ENCODE results near the gene RPTOR.

Gene RPTOR

GRCh38 chr17:80830020-80830780 lies 285.6 kb downstream of the RPTOR start:
- Histone ChIP-seq H2AFZ (ENCODE audit: low read length) (no peak overlapping the region), H3K79me2 (ENCODE audit: insufficient read depth, low read length) (no peaks in the 10 kb centered on the region), H3K27ac (ENCODE audit: low read depth, low read length, poor library complexity, severe bottlenecking) (no peak overlapping the region), H3K36me3 (ENCODE audit: insufficient read depth, low read length) (peaks cover 88% of the 10 kb centered on the region), H3F3A (ENCODE audit: insufficient read depth, low read length) (no peaks in the 10 kb centered on the region), H3K9ac (ENCODE audit: low read length) (no peak overlapping the region), H3K4me2 (ENCODE audit: low read length) (no peak overlapping the region), H3K4me3 (ENCODE audit: low read depth, low read length, poor library complexity, severe bottlenecking) (no peak overlapping the region), H4K20me1 (ENCODE audit: insufficient read depth, low read length) (no peaks in the 10 kb centered on the region), H3K4me1 (ENCODE audit: insufficient read depth, low read length, severe bottlenecking) (peaks cover 23% of the 10 kb centered on the region), H3K9me3 (ENCODE audit: low read length) (no peaks in the 10 kb centered on the region), H3K27me3 (ENCODE audit: insufficient read depth, low read length) (no peaks in the 10 kb centered on the region), H3K9me2 (ENCODE audit: low read depth, low read length) (no peaks in the 10 kb centered on the region)
- TF ChIP-seq CTCF (IDR thresholded peaks at IDR 0.05; ENCODE audit: low read length) (no peak), EZH2 (IDR thresholded peaks at IDR 0.05; ENCODE audit: borderline replicate concordance, low read length) (no peak)

- no peaks in the 10 kb centered on the region for H3F3A ChIP-seq (ENCODE audit: insufficient read depth, low read length)
- H3K36me3 ChIP-seq (ENCODE audit: insufficient read depth, low read length), result peaks cover 88% of the 10 kb centered on the region
- H3K79me2 ChIP-seq (ENCODE audit: insufficient read depth, low read length), result no peaks in the 10 kb centered on the region
- H3K9me2 ChIP-seq (ENCODE audit: low read depth, low read length), result no peaks in the 10 kb centered on the region
- no peak overlapping the region for H2AFZ ChIP-seq (ENCODE audit: low read length)
- peaks cover 23% of the 10 kb centered on the region for H3K4me1 ChIP-seq (ENCODE audit: insufficient read depth, low read length, severe bottlenecking)
- TF ChIP-seq EZH2 (IDR thresholded peaks at IDR 0.05; ENCODE audit: borderline replicate concordance, low read length) (no peak), CTCF (IDR thresholded peaks at IDR 0.05; ENCODE audit: low read length) (no peak)
- peak overlapping the region; percentile 80 for H3K27ac ChIP-seq (ENCODE audit: low read depth, low read length, poor library complexity, severe bottlenecking)
- H3K9ac ChIP-seq (ENCODE audit: low read length), result no peak overlapping the region
- no peaks in the 10 kb centered on the region for H3K27me3 ChIP-seq (ENCODE audit: insufficient read depth, low read length)
- H4K20me1 ChIP-seq (ENCODE audit: insufficient read depth, low read length), result no peaks in the 10 kb centered on the region
- no peak overlapping the region for H3K4me3 ChIP-seq (ENCODE audit: low read depth, low read length, poor library complexity, severe bottlenecking)
- H3K9me3 ChIP-seq (ENCODE audit: low read length), result no peaks in the 10 kb centered on the region
- H3K4me2 ChIP-seq (ENCODE audit: low read length), result peak overlapping the region; percentile 56; the same call in 1 of the 2 replicates
These were observed 286.9 kb downstream of the RPTOR start for GRCh38 chr17:80831491-80831890.

GRCh38 chr17:80832266-80832676 lies 287.6 kb downstream of the RPTOR start:
- Histone ChIP-seq H3K9ac (ENCODE audit: low read length) (peak overlapping the region; percentile 49; the same call in 1 of the 2 replicates), H3K27ac (ENCODE audit: low read depth, low read length, poor library complexity, severe bottlenecking) (peak overlapping the region; percentile 80), H3K4me3 (ENCODE audit: low read depth, low read length, poor library complexity, severe bottlenecking) (peak overlapping the region; percentile 28), H3K9me2 (ENCODE audit: low read depth, low read length) (no peaks in the 10 kb centered on the region), H3K9me3 (ENCODE audit: low read length) (no peaks in the 10 kb centered on the region), H3K79me2 (ENCODE audit: insufficient read depth, low read length) (no peaks in the 10 kb centered on the region), H3K36me3 (ENCODE audit: insufficient read depth, low read length) (peaks cover 88% of the 10 kb centered on the region), H3K27me3 (ENCODE audit: insufficient read depth, low read length) (no peaks in the 10 kb centered on the region), H2AFZ (ENCODE audit: low read length) (no peak overlapping the region), H3K4me2 (ENCODE audit: low read length) (peak overlapping the region; percentile 56), H4K20me1 (ENCODE audit: insufficient read depth, low read length) (no peaks in the 10 kb centered on the region), H3K4me1 (ENCODE audit: insufficient read depth, low read length, severe bottlenecking) (peaks cover 23% of the 10 kb centered on the region), H3F3A (ENCODE audit: insufficient read depth, low read length) (no peaks in the 10 kb centered on the region)
- TF ChIP-seq CTCF (IDR thresholded peaks at IDR 0.05; ENCODE audit: low read length) (no peak), EZH2 (IDR thresholded peaks at IDR 0.05; ENCODE audit: borderline replicate concordance, low read length) (no peak)

Data from OCI-LY1 (cell line).